Measurements from ENCODE around the gene NDUFB6. TPM values are rescaled to one million over a fixed set of nuclear protein-coding genes. Genes with fewer than 3 reads are reported as not detected.
"Not testable (repeated sequence)": the region's sequence is repeated elsewhere in the genome, so short reads cannot be mapped to it uniquely, and the experiment has no call there.

NDUFB6 gene
- total RNA-seq, 1 donor, result 24.2 TPM

- no peak for TF ChIP-seq CTCF (IDR thresholded peaks at IDR 0.05; ENCODE audit: extremely low read depth, low read depth, low read length)
Measured at GRCh38 chr9:32550562-32551275, 22.2 kb downstream of the NDUFB6 start.

GRCh38 chr9:32550150-32550561, 22.8 kb downstream of the NDUFB6 start:
- Histone ChIP-seq H3K4me3 (ENCODE audit: insufficient read depth, low read length) (peak overlapping the region; percentile 90), H3K27ac (ENCODE audit: low read depth, low read length) (peak overlapping the region; percentile 98), H4K20me1 (ENCODE audit: insufficient read depth, low read length) (peaks cover 34% of the 10 kb centered on the region), H3K4me1 (ENCODE audit: insufficient read depth, low read length) (peaks cover 9% of the 10 kb centered on the region), H3K36me3 (ENCODE audit: insufficient read depth, low read length) (peaks cover 9% of the 10 kb centered on the region), H3K27me3 (ENCODE audit: insufficient read depth, low read length) (no peaks in the 10 kb centered on the region), H3K4me2 (ENCODE audit: insufficient read depth, low read length) (peak overlapping the region; percentile 93), H2AFZ (ENCODE audit: low read length) (peak overlapping the region; percentile 92), H3K9me3 (ENCODE audit: low read depth, low read length) (no peaks in the 10 kb centered on the region), H3K79me2 (ENCODE audit: insufficient read depth, low read length) (peaks cover 77% of the 10 kb centered on the region)
- DNase-seq (ENCODE audit: insufficient read length, low spot score, missing footprints), result peak; percentile 60
- peak; percentile 5 for TF ChIP-seq CTCF (IDR thresholded peaks at IDR 0.05; ENCODE audit: extremely low read depth, low read depth, low read length)

More at GRCh38 chr9:32550562-32551275, 22.2 kb downstream of the NDUFB6 start:
- H4K20me1 ChIP-seq (ENCODE audit: insufficient read depth, low read length), result peaks cover 32% of the 10 kb centered on the region
- no peaks in the 10 kb centered on the region for H3K27me3 ChIP-seq (ENCODE audit: insufficient read depth, low read length)
- H3K36me3 ChIP-seq (ENCODE audit: insufficient read depth, low read length), result peaks cover 9% of the 10 kb centered on the region
- H3K79me2 ChIP-seq (ENCODE audit: insufficient read depth, low read length), result peaks cover 77% of the 10 kb centered on the region
- H2AFZ ChIP-seq (ENCODE audit: low read length), result peak overlapping the region; percentile 92
- H3K4me2 ChIP-seq (ENCODE audit: insufficient read depth, low read length), result peak overlapping the region; percentile 93
- peak; percentile 97 for DNase-seq (ENCODE audit: insufficient read length, low spot score, missing footprints)
- peak overlapping the region; percentile 98 for H3K27ac ChIP-seq (ENCODE audit: low read depth, low read length)
- no peaks in the 10 kb centered on the region for H3K9me3 ChIP-seq (ENCODE audit: low read depth, low read length)
- H3K4me3 ChIP-seq (ENCODE audit: insufficient read depth, low read length), result peak overlapping the region; percentile 90
- H3K4me1 ChIP-seq (ENCODE audit: insufficient read depth, low read length), result peaks cover 9% of the 10 kb centered on the region

GRCh38 chr9:32548213-32548612, 24.7 kb downstream of the NDUFB6 start:
- not testable (repeated sequence) for DNase-seq (ENCODE audit: insufficient read length, low spot score, missing footprints); H3K4me1 ChIP-seq (ENCODE audit: insufficient read depth, low read length); H2AFZ ChIP-seq (ENCODE audit: low read length); H3K27me3 ChIP-seq (ENCODE audit: insufficient read depth, low read length); H3K9me3 ChIP-seq (ENCODE audit: low read depth, low read length); H3K4me3 ChIP-seq (ENCODE audit: insufficient read depth, low read length); H3K4me2 ChIP-seq (ENCODE audit: insufficient read depth, low read length); H3K27ac ChIP-seq (ENCODE audit: low read depth, low read length)
- peaks cover 43% of the 10 kb centered on the region for H4K20me1 ChIP-seq (ENCODE audit: insufficient read depth, low read length)
- H3K36me3 ChIP-seq (ENCODE audit: insufficient read depth, low read length), result peaks cover 18% of the 10 kb centered on the region
- H3K79me2 ChIP-seq (ENCODE audit: insufficient read depth, low read length), result peaks cover 86% of the 10 kb centered on the region

GRCh38 chr9:32545884-32546283, 27.1 kb downstream of the NDUFB6 start:
- no peak overlapping the region for H2AFZ ChIP-seq (ENCODE audit: low read length)
- peaks cover 23% of the 10 kb centered on the region for H3K36me3 ChIP-seq (ENCODE audit: insufficient read depth, low read length)
- no peak overlapping the region for H3K27ac ChIP-seq (ENCODE audit: low read depth, low read length)
- peaks cover 49% of the 10 kb centered on the region for H4K20me1 ChIP-seq (ENCODE audit: insufficient read depth, low read length)
- no peaks in the 10 kb centered on the region for H3K27me3 ChIP-seq (ENCODE audit: insufficient read depth, low read length)
- no peak for DNase-seq (ENCODE audit: insufficient read length, low spot score, missing footprints)
- H3K4me2 ChIP-seq (ENCODE audit: insufficient read depth, low read length), result no peak overlapping the region
- peaks cover 96% of the 10 kb centered on the region for H3K79me2 ChIP-seq (ENCODE audit: insufficient read depth, low read length)
- H3K4me3 ChIP-seq (ENCODE audit: insufficient read depth, low read length), result no peak overlapping the region
- H3K9me3 ChIP-seq (ENCODE audit: low read depth, low read length), result no peaks in the 10 kb centered on the region
- TF ChIP-seq CTCF (IDR thresholded peaks at IDR 0.05; ENCODE audit: extremely low read depth, low read depth, low read length), result no peak
- H3K4me1 ChIP-seq (ENCODE audit: insufficient read depth, low read length), result peaks cover 9% of the 10 kb centered on the region

Data from osteoblast (primary cell).